ENCODE measurements around the gene COMMD4. TPM values are rescaled to one million over a fixed set of nuclear protein-coding genes. Genes with fewer than 3 reads are reported as not detected.

The COMMD4 gene
- total RNA-seq, 1 donor: 68.4 TPM

DNA sequence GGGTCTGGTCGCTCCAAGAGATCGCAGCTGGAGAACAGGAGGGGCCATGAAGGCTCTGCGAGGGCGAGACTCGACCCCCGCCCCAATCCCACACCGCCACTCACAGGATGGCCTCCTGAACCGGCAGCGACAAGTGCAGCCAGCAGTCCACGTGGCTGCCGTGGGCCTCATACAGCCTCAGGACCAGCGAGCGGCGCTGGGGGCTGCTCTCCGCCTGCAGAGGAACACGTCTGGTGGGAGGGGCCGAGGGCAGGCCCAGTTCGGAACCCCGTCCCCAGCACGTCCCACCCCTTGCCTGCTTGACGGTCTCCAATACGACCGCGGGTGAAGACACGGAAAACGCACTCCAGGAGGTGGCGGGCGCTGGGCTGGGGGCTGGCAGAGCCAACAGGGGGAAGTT lies 20.1 kb downstream of the COMMD4 start:
- TF ChIP-seq, protein P1, sequence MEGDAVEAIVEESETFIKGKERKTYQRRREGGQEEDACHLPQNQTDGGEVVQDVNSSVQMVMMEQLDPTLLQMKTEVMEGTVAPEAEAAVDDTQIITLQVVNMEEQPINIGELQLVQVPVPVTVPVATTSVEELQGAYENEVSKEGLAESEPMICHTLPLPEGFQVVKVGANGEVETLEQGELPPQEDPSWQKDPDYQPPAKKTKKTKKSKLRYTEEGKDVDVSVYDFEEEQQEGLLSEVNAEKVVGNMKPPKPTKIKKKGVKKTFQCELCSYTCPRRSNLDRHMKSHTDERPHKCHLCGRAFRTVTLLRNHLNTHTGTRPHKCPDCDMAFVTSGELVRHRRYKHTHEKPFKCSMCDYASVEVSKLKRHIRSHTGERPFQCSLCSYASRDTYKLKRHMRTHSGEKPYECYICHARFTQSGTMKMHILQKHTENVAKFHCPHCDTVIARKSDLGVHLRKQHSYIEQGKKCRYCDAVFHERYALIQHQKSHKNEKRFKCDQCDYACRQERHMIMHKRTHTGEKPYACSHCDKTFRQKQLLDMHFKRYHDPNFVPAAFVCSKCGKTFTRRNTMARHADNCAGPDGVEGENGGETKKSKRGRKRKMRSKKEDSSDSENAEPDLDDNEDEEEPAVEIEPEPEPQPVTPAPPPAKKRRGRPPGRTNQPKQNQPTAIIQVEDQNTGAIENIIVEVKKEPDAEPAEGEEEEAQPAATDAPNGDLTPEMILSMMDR (IDR thresholded peaks at IDR 0.05; ENCODE audit: extremely low read depth, low read depth, low read length): no peak
- Histone ChIP-seq H3K27ac (ENCODE audit: low read depth, low read length) (no peak overlapping the region), H3K79me2 (ENCODE audit: insufficient read depth, low read length) (no peaks in the 10 kb centered on the region), H3K4me1 (ENCODE audit: insufficient read depth, low read length) (no peaks in the 10 kb centered on the region), H3K36me3 (ENCODE audit: insufficient read depth, low read length) (peaks cover 38% of the 10 kb centered on the region), H3K9me3 (ENCODE audit: low read depth, low read length) (no peaks in the 10 kb centered on the region), H4K20me1 (ENCODE audit: insufficient read depth, low read length) (peaks cover 2% of the 10 kb centered on the region), H3K4me3 (ENCODE audit: insufficient read depth, low read length) (no peak overlapping the region), H3K4me2 (ENCODE audit: insufficient read depth, low read length) (no peak overlapping the region), H3K27me3 (ENCODE audit: insufficient read depth, low read length) (no peaks in the 10 kb centered on the region), H2AFZ (ENCODE audit: low read length) (no peak overlapping the region)
- no peak for DNase-seq (ENCODE audit: insufficient read length, low spot score, missing footprints)

DNA sequence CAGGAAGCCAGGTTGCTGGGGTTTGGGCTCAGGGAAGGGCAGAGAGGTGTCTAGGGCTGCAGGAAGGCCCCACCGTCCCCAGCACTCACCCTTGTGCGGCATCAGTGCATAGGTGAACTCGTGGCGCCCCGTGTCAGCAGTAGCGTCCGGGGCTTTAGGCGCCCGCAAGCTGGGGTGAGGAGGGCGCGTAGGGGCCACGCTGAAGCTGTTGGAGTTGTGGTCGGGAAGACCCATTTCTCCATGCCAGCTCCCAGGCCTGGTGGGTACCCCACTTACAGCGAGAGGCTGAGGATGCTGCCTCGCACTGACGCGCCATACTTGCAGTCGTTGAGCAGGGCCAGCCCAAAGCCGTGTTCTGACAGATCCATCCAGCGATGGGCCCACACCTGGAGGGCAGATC lies 20.7 kb downstream of the COMMD4 start:
- Histone ChIP-seq H3K4me3 (ENCODE audit: insufficient read depth, low read length) (no peak overlapping the region), H3K4me1 (ENCODE audit: insufficient read depth, low read length) (no peaks in the 10 kb centered on the region), H4K20me1 (ENCODE audit: insufficient read depth, low read length) (peaks cover 2% of the 10 kb centered on the region), H2AFZ (ENCODE audit: low read length) (no peak overlapping the region), H3K36me3 (ENCODE audit: insufficient read depth, low read length) (peaks cover 39% of the 10 kb centered on the region), H3K27me3 (ENCODE audit: insufficient read depth, low read length) (no peaks in the 10 kb centered on the region), H3K27ac (ENCODE audit: low read depth, low read length) (no peak overlapping the region), H3K9me3 (ENCODE audit: low read depth, low read length) (no peaks in the 10 kb centered on the region), H3K4me2 (ENCODE audit: insufficient read depth, low read length) (no peak overlapping the region), H3K79me2 (ENCODE audit: insufficient read depth, low read length) (no peaks in the 10 kb centered on the region)
- no peak for DNase-seq (ENCODE audit: insufficient read length, low spot score, missing footprints)
- TF ChIP-seq, protein P1 (IDR thresholded peaks at IDR 0.05; ENCODE audit: extremely low read depth, low read depth, low read length): no peak

DNA sequence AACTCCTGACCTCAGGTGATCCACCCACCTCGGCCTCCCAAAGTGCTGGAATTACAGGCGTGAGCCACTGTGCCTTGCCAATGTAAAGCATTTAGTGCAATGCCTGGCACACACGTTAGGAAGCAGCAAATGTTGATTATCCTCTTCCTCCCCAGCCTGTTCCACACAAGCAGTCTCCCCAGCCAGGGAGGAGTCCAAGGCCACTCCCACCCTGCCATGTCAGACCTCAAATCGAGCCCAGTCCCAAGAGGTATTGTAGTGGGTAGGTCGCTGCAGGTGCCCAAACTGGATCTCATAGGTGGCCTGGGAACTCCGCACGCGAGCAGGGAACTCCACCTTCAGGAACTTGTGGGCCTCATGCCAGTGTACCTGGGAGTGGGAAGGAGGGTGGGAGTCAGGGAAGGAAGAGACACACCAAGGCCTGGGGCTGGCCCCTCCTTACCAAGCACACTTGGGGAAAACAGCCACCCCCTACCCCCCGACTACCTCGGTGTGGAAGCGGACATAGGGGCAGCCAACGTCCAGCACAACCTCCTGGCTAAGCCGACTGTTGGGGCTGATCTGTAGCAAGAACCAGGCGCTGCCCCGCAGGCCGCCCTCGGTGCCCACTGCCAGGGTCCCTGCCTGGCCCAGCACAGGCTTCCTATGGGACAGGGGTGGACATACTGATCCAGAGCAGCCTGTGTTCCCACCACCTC lies 22.3 kb downstream of the COMMD4 start:
- TF ChIP-seq, protein P1 (IDR thresholded peaks at IDR 0.05; ENCODE audit: extremely low read depth, low read depth, low read length): no peak
- peaks cover 46% of the 10 kb centered on the region for H3K36me3 ChIP-seq (ENCODE audit: insufficient read depth, low read length)

DNA sequence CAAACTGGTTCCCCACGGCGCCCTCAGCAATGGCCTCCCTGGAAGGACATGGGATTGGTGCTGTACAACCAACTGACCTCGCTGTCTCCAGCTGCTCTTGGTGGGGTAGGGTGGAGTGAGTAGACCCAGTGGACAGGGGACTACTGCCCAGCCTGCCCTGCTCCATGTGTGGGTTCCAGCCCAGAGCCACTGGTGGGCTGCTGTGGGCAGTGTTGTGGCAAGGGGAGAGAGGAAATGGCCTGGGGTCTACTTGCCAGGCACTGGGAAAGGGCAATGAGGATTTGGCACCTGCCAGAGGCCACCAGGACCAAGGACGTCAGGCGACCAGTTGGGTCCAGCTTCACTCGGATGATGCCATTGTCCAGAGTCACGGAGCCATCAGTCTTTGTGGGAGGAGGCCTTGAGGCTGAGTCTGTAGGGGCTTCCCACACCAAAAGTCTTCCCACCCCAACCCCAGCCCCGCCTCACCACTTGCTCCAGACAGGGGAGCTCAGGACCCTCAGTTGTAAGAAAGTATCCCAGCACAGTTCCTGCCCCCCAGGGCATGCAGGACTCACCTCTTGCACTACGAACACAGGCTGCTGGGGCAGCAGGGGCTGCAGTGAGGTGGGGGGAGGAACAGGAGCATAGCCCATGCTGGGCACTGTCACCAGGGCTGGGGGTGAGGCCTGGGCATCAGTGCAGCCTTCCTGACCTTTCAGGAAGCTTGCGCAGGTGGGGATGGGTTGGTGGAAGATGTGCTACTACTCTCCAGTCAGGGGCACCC lies 23.1 kb downstream of the COMMD4 start:
- H3K36me3 ChIP-seq (ENCODE audit: insufficient read depth, low read length): peaks cover 48% of the 10 kb centered on the region
- no peaks in the 10 kb centered on the region for H3K79me2 ChIP-seq (ENCODE audit: insufficient read depth, low read length)
- no peak overlapping the region for H3K27ac ChIP-seq (ENCODE audit: low read depth, low read length)
- no peak for DNase-seq (ENCODE audit: insufficient read length, low spot score, missing footprints)
- no peaks in the 10 kb centered on the region for H3K27me3 ChIP-seq (ENCODE audit: insufficient read depth, low read length)
- H3K4me3 ChIP-seq (ENCODE audit: insufficient read depth, low read length): no peak overlapping the region
- H3K4me1 ChIP-seq (ENCODE audit: insufficient read depth, low read length): no peaks in the 10 kb centered on the region
- no peaks in the 10 kb centered on the region for H4K20me1 ChIP-seq (ENCODE audit: insufficient read depth, low read length)
- H3K9me3 ChIP-seq (ENCODE audit: low read depth, low read length): no peaks in the 10 kb centered on the region
- no peak overlapping the region for H3K4me2 ChIP-seq (ENCODE audit: insufficient read depth, low read length)
- TF ChIP-seq, protein P1 (IDR thresholded peaks at IDR 0.05; ENCODE audit: extremely low read depth, low read depth, low read length): no peak
- no peak overlapping the region for H2AFZ ChIP-seq (ENCODE audit: low read length)

More for the DNA sequence above, 22.3 kb downstream of the COMMD4 start:
- no peak overlapping the region for H2AFZ ChIP-seq (ENCODE audit: low read length)
- H3K27ac ChIP-seq (ENCODE audit: low read depth, low read length): no peak overlapping the region
- peaks cover 2% of the 10 kb centered on the region for H4K20me1 ChIP-seq (ENCODE audit: insufficient read depth, low read length)
- DNase-seq (ENCODE audit: insufficient read length, low spot score, missing footprints): no peak
- H3K9me3 ChIP-seq (ENCODE audit: low read depth, low read length): no peaks in the 10 kb centered on the region
- H3K4me3 ChIP-seq (ENCODE audit: insufficient read depth, low read length): no peak overlapping the region
- H3K79me2 ChIP-seq (ENCODE audit: insufficient read depth, low read length): no peaks in the 10 kb centered on the region
- no peaks in the 10 kb centered on the region for H3K27me3 ChIP-seq (ENCODE audit: insufficient read depth, low read length)
- H3K4me1 ChIP-seq (ENCODE audit: insufficient read depth, low read length): no peaks in the 10 kb centered on the region
- H3K4me2 ChIP-seq (ENCODE audit: insufficient read depth, low read length): no peak overlapping the region

All from osteoblast (primary cell).